IPS-15b (cell line): ENCODE data around the gene FAM200C.

Experiments used
- H3K27me3 ChIP-seq: one replicate; pipeline ENCODE4 v1.6.1; 2013; ENCODE audit warnings: low read length; ENCODE audit not compliant: control insufficient read depth, insufficient read depth
- H3K36me3 ChIP-seq: one replicate; pipeline ENCODE4 v1.6.1; 2013; ENCODE audit warnings: low read length; ENCODE audit not compliant: control insufficient read depth, insufficient read depth
- H3K4me1 ChIP-seq: one replicate; pipeline ENCODE4 v1.6.1; 2013; ENCODE audit warnings: mild to moderate bottlenecking, low read length; ENCODE audit not compliant: control insufficient read depth, insufficient read depth
- H3K4me3 ChIP-seq: one replicate; pipeline ENCODE4 v1.5.1; 2013; ENCODE audit warnings: low read depth, low read length
- H3K9ac ChIP-seq: one replicate; pipeline ENCODE4 v1.6.1; 2013; ENCODE audit warnings: low read depth, mild to moderate bottlenecking, low read length
- H3K9me3 ChIP-seq: one replicate; pipeline ENCODE4 v1.6.1; 2013; ENCODE audit warnings: mild to moderate bottlenecking, low read length; ENCODE audit not compliant: control insufficient read depth, insufficient read depth

FAM200C gene

GRCh38 chr5:160399402-160400353 is at the start of gene FAM200C:
TSS of gene FAM200C (minus strand) at chr5:160400054. CDS start at chr5:160395490, 4,564 bp downstream.
- no peaks in the 10 kb centered on the region for H3K27me3 ChIP-seq
- peak within 1 kb of the TSS; percentile 97 for H3K9ac ChIP-seq
- H3K9me3 ChIP-seq: no peaks in the 10 kb centered on the region
- peak within 1 kb of the TSS; percentile 64 for H3K4me3 ChIP-seq
- peaks cover 4% of the 10 kb centered on the region for H3K36me3 ChIP-seq
- H3K4me1 ChIP-seq: peaks cover 4% of the 10 kb centered on the region

- no peaks in the 10 kb centered on the region for H3K9me3 ChIP-seq
- H3K4me3 ChIP-seq: no peak overlapping the region
- no peaks in the 10 kb centered on the region for H3K4me1 ChIP-seq
- no peaks in the 10 kb centered on the region for H3K27me3 ChIP-seq
- H3K9ac ChIP-seq: no peak overlapping the region
- no peaks in the 10 kb centered on the region for H3K36me3 ChIP-seq
Observed at GRCh38 chr5:160449458-160449857, 49.6 kb upstream of the FAM200C start.

DNA sequence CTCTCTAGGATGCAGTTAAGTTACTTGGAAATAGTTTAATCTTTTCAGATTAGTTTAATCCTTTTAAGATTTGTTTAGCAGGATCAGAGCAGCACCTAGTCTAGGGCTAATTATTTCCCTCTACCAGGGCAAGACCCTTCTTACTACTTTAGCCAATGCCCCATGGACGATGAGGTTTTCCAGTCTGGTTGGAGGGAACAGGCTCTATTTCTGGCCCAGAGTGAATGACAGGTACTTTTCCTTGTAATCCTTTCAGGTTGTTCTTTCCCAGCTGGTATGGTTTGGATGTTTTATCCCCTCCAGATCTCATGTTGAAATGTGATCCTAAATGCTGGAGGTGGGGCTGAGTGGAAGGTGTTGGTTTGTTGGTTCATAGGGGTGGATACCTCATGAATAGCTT is 49.0 kb upstream of the FAM200C start:
- no peaks in the 10 kb centered on the region for H3K4me1 ChIP-seq
- H3K9me3 ChIP-seq: no peaks in the 10 kb centered on the region
- no peak overlapping the region for H3K9ac ChIP-seq
- H3K27me3 ChIP-seq: no peaks in the 10 kb centered on the region
- H3K4me3 ChIP-seq: no peak overlapping the region
- H3K36me3 ChIP-seq: no peaks in the 10 kb centered on the region

- H3K4me3 ChIP-seq: no peak overlapping the region
- H3K9ac ChIP-seq: no peak overlapping the region
- H3K9me3 ChIP-seq: no peaks in the 10 kb centered on the region
- H3K27me3 ChIP-seq: no peaks in the 10 kb centered on the region
- peaks cover 2% of the 10 kb centered on the region for H3K4me1 ChIP-seq
- H3K36me3 ChIP-seq: no peaks in the 10 kb centered on the region
Observed at GRCh38 chr5:160445751-160446150, 45.9 kb upstream of the FAM200C start.

- H3K9ac ChIP-seq: no peak overlapping the region
- no peaks in the 10 kb centered on the region for H3K36me3 ChIP-seq
- no peaks in the 10 kb centered on the region for H3K9me3 ChIP-seq
- no peaks in the 10 kb centered on the region for H3K27me3 ChIP-seq
- peaks cover 2% of the 10 kb centered on the region for H3K4me1 ChIP-seq
- no peak overlapping the region for H3K4me3 ChIP-seq
Observed at GRCh38 chr5:160445132-160445531, 45.3 kb upstream of the FAM200C start.

DNA sequence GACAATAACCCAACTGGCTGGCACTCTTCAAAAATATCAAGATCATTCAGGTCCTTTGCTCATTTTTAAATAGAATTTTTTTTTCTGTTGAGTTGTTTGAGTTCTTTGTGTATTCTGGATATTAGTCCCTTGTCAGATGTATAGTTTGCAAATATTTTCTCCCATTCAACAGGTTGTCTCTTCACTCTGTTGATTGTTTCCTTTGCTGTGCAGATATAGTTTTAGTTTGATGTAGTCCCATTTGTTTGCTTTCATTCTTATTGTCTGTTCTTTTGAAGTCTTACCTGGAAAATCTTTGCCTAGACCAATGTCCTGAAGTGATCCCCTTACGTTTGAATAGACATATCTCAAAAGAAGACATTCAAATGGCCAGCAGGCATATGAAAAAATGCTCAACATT is 44.6 kb upstream of the FAM200C start:
- H3K9ac ChIP-seq: no peak overlapping the region
- H3K4me1 ChIP-seq: peaks cover 2% of the 10 kb centered on the region
- no peak overlapping the region for H3K4me3 ChIP-seq
- no peaks in the 10 kb centered on the region for H3K36me3 ChIP-seq
- H3K9me3 ChIP-seq: no peaks in the 10 kb centered on the region
- no peaks in the 10 kb centered on the region for H3K27me3 ChIP-seq

- Histone ChIP-seq H3K9ac (no peak overlapping the region), H3K27me3 (no peaks in the 10 kb centered on the region), H3K4me1 (peaks cover 2% of the 10 kb centered on the region), H3K9me3 (no peaks in the 10 kb centered on the region), H3K4me3 (no peak overlapping the region), H3K36me3 (no peaks in the 10 kb centered on the region)
Observed at GRCh38 chr5:160442824-160443431, 43.1 kb upstream of the FAM200C start.

DNA sequence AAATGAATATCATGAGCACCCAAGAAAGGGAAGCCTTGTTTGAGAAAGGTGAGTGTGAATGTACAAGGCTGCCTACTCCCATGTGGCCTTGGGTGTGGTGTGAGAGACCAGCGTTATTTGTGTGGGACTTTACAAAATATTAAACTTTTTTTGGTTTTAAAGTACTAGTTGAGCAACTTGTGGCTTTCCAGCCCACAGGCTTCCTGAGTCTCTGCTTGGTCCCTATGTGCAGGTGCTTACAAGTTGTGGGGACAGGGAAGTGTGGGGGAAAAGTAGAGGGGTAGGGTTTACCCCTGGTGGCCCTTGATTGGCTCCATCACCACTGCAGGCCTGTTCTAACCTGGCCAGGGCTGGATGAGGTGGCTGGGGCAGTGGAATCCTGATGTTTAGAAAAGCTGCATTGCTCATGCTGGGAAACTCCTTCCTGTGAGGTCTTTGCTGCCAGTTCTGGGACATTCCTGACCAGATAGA is 41.5 kb upstream of the FAM200C start:
- no peak overlapping the region for H3K4me3 ChIP-seq
- peaks cover 2% of the 10 kb centered on the region for H3K4me1 ChIP-seq
- H3K27me3 ChIP-seq: no peaks in the 10 kb centered on the region
- H3K9me3 ChIP-seq: no peaks in the 10 kb centered on the region
- H3K9ac ChIP-seq: no peak overlapping the region
- no peaks in the 10 kb centered on the region for H3K36me3 ChIP-seq

- Histone ChIP-seq H3K4me3 (peak overlapping the region; percentile 45), H3K4me1 (peaks cover 2% of the 10 kb centered on the region), H3K36me3 (no peaks in the 10 kb centered on the region), H3K9ac (no peak overlapping the region), H3K9me3 (no peaks in the 10 kb centered on the region), H3K27me3 (no peaks in the 10 kb centered on the region)
Observed at GRCh38 chr5:160439205-160439600, 39.3 kb upstream of the FAM200C start.

GRCh38 chr5:160438316-160439204 is 38.7 kb upstream of the FAM200C start:
- H3K36me3 ChIP-seq: no peaks in the 10 kb centered on the region
- peak overlapping the region; percentile 45 for H3K4me3 ChIP-seq
- H3K4me1 ChIP-seq: peaks cover 2% of the 10 kb centered on the region
- H3K9me3 ChIP-seq: no peaks in the 10 kb centered on the region
- no peak overlapping the region for H3K9ac ChIP-seq
- no peaks in the 10 kb centered on the region for H3K27me3 ChIP-seq

GRCh38 chr5:160437271-160437670 is 37.4 kb upstream of the FAM200C start:
- no peaks in the 10 kb centered on the region for H3K36me3 ChIP-seq
- H3K9me3 ChIP-seq: no peaks in the 10 kb centered on the region
- H3K9ac ChIP-seq: no peak overlapping the region
- H3K27me3 ChIP-seq: no peaks in the 10 kb centered on the region
- H3K4me1 ChIP-seq: no peaks in the 10 kb centered on the region
- no peak overlapping the region for H3K4me3 ChIP-seq
